ENCODE measurements around the gene LGI4. TPM values are rescaled to one million over a fixed set of nuclear protein-coding genes. Genes with fewer than 3 reads are reported as not detected.

The LGI4 gene
- total and polyA plus RNA-seq, 8 donors = 3.1 to 40.0 (median 13.4) TPM

- Histone ChIP-seq H3K27me3 (no peaks in the 10 kb centered on the region), H3K4me1 (peaks cover 0 to 17% (median 3%) of the 10 kb centered on the region in 4 donors), H3K27ac (peak overlapping the region in 1 of 5 donors; percentile 27), H3K36me3 (peaks cover 25 to 67% (median 59%) of the 10 kb centered on the region in 4 donors), H3K9me3 (peaks cover 14 to 44% (median 31%) of the 10 kb centered on the region in 4 donors), H3K4me3 (no peak overlapping the region)
- WGBS, 5 donors = 79 to 86% (median 82%) methylated on average over 5 of the region's 5 CpGs
- intact Hi-C loops (cut with DNase I; ENCODE audit: low total_unique reads) = no loop called here
- DNase-seq = no peak
- no peak for TF ChIP-seq CTCF (IDR thresholded peaks at IDR 0.05)
Measured at GRCh38 chr19:35167251-35168119, 32.6 kb upstream of the LGI4 start.

GRCh38 chr19:35166100-35167063, 31.5 kb upstream of the LGI4 start:
- peaks cover 14 to 51% (median 37%) of the 10 kb centered on the region in 4 donors for H3K9me3 ChIP-seq
- 90 to 98% (median 97%) methylated on average over 7 of the region's 7 CpGs for WGBS, 5 donors
- no peak overlapping the region for H3K4me3 ChIP-seq
- intact Hi-C loops (cut with DNase I; ENCODE audit: low total_unique reads) = no loop called here
- H3K27me3 ChIP-seq = no peaks in the 10 kb centered on the region
- peaks cover 0 to 7% (median 0%) of the 10 kb centered on the region in 4 donors for H3K4me1 ChIP-seq
- peaks cover 29 to 78% (median 70%) of the 10 kb centered on the region in 4 donors for H3K36me3 ChIP-seq
- TF ChIP-seq POLR2A (IDR thresholded peaks at IDR 0.05) (no peak), EP300 (IDR thresholded peaks at IDR 0.05) (no peak), POLR2AphosphoS5 (IDR thresholded peaks at IDR 0.05) (no peak), CTCF (IDR thresholded peaks at IDR 0.05) (no peak)
- H3K27ac ChIP-seq = no peak overlapping the region
- DNase-seq = no peak

GRCh38 chr19:35165200-35166058, 30.6 kb upstream of the LGI4 start:
- H3K9me3 ChIP-seq = peaks cover 14 to 51% (median 37%) of the 10 kb centered on the region in 4 donors
- H3K27me3 ChIP-seq = no peaks in the 10 kb centered on the region
- peaks cover 0 to 7% (median 0%) of the 10 kb centered on the region in 4 donors for H3K4me1 ChIP-seq
- peaks cover 32 to 84% (median 78%) of the 10 kb centered on the region in 4 donors for H3K36me3 ChIP-seq
- TF ChIP-seq EP300 (IDR thresholded peaks at IDR 0.05) (no peak), POLR2A (IDR thresholded peaks at IDR 0.05) (no peak), POLR2AphosphoS5 (IDR thresholded peaks at IDR 0.05) (no peak), CTCF (IDR thresholded peaks at IDR 0.05) (no peak)
- DNase-seq = no peak
- no peak overlapping the region for H3K4me3 ChIP-seq
- intact Hi-C loops (cut with DNase I; ENCODE audit: low total_unique reads) = no loop called here
- 64 to 79% (median 74%) methylated on average over 5 of the region's 5 CpGs for WGBS, 5 donors
- H3K27ac ChIP-seq = no peak overlapping the region
